ENCODE measurements around the gene NEK1.

- TF ChIP-seq POLR2AphosphoS5 (IDR thresholded peaks at IDR 0.05; ENCODE audit: insufficient read depth in 1 of 2, low read depth in 1 of 2) = no peak
- TF ChIP-seq CTCF (IDR thresholded peaks at IDR 0.05) = no peak
- no peak for TF ChIP-seq POLR2A (IDR thresholded peaks at IDR 0.05)
Measured at GRCh38 chr4:169414913-169415312, 197.5 kb downstream of the NEK1 start.
